H1 (cell line): ENCODE data around the gene CDH12. TPM values are rescaled to one million over a fixed set of nuclear protein-coding genes. Genes with fewer than 3 reads are reported as not detected.

Experiments used
- CTCF ChIA-PET: fragments of 300-600 bp; sonication (Branson Sonifier 250); formaldehyde crosslinking; loops from one replicate; lab custom pipeline; 2021; ENCODE audit not compliant: partially characterized antibody; lab: Charles Lee
- POLR2A ChIA-PET: fragments of 300-600 bp; sonication (Branson Sonifier 250); formaldehyde crosslinking; loops from one replicate; lab custom pipeline; 2021; ENCODE audit warnings: inconsistent platforms; ENCODE audit not compliant: partially characterized antibody; lab: Charles Lee
- DNase-seq, 2 experiments: peaks; one replicate each; pipeline versions ENCODE4 v3.0.0 to v3.0.0-alpha.2; 2010 to 2022; ENCODE audit warnings: low spot score in 2 of 2, low read depth in 1 of 2, mixed read lengths in 1 of 2
- FAIRE-seq: peaks from 2 replicates; lab custom pipeline; 2011; peaks lifted over from hg19 to GRCh38; lab: Jason Lieb, UNC
- H2AFZ ChIP-seq: 2 replicates; pipeline ENCODE4 v1.8.1; 2012; ENCODE audit warnings: low read length, inconsistent platforms
- H2AK5ac ChIP-seq: 2 replicates; pipeline ENCODE4 v1.6.1; 2013; ENCODE audit warnings: low read depth, low read length
- H2BK120ac ChIP-seq: replicated peaks from 2 replicates; pipeline ENCODE3; 2013; ENCODE audit warnings: low read depth, low read length, inconsistent platforms
- H2BK12ac ChIP-seq: 2 replicates; pipeline ENCODE4 v1.6.1; 2013; ENCODE audit warnings: low read depth, low read length
- H2BK15ac ChIP-seq: 2 replicates; pipeline ENCODE4 v1.6.1; 2013; ENCODE audit warnings: low read length
- H2BK20ac ChIP-seq: 2 replicates; pipeline ENCODE4 v1.6.1; 2013; ENCODE audit warnings: low read length
- H2BK5ac ChIP-seq: 2 replicates; pipeline ENCODE4 v1.6.1; 2013; ENCODE audit warnings: low read depth, low read length
- H3K14ac ChIP-seq: 2 replicates; pipeline ENCODE4 v1.6.1; 2013; ENCODE audit warnings: inconsistent platforms; ENCODE audit not compliant: insufficient read length
- H3K18ac ChIP-seq: 2 replicates; pipeline ENCODE4 v1.6.1; 2013; ENCODE audit warnings: low read length; ENCODE audit errors: extremely low read depth
- H3K23ac ChIP-seq: 2 replicates; pipeline ENCODE4 v1.6.1; 2013; ENCODE audit warnings: inconsistent platforms; ENCODE audit not compliant: insufficient read length
- H3K23me2 ChIP-seq: 2 replicates; pipeline ENCODE4 v1.6.1; 2013; ENCODE audit warnings: low read depth, low read length
- H3K27ac ChIP-seq: 2 replicates; pipeline ENCODE4 v1.6.1; 2011; ENCODE audit warnings: low read depth, low read length, inconsistent platforms
- H3K27me3 ChIP-seq, 4 experiments: replicated peaks in 1 of 4; 1 replicate in 1 of 4; 2 replicates in 3 of 4; pipeline versions ENCODE4 v1.6.1 to v1.8.1; 2011 to 2013; ENCODE audit warnings: low read length in 3 of 4, mild to moderate bottlenecking in 3 of 4, inconsistent platforms in 2 of 4, mixed read lengths in 2 of 4, moderate library complexity in 1 of 4; ENCODE audit not compliant: control insufficient read depth in 3 of 4, insufficient read depth in 3 of 4; ENCODE audit errors: extremely low read depth in 1 of 4
- H3K36me3 ChIP-seq, 4 experiments: 2 replicates each; pipeline versions ENCODE4 v1.6.1 to v1.8.1; 2011 to 2013; ENCODE audit warnings: mild to moderate bottlenecking in 4 of 4, low read length in 3 of 4, moderate library complexity in 2 of 4, control low read depth in 1 of 4, inconsistent platforms in 1 of 4; ENCODE audit not compliant: insufficient read depth in 4 of 4, control insufficient read depth in 2 of 4
- H3K4ac ChIP-seq: replicated peaks from 2 replicates; pipeline ENCODE3; 2013; ENCODE audit warnings: low read length, low read depth, mixed read lengths, inconsistent platforms; ENCODE audit not compliant: insufficient read length
- H3K4me1 ChIP-seq, 4 experiments: replicated peaks in 1 of 4; 1 replicate in 1 of 4; 2 replicates in 3 of 4; pipeline versions ENCODE4 v1.6.1 to v1.8.1; 2011 to 2013; ENCODE audit warnings: low read length in 3 of 4, inconsistent platforms in 2 of 4, mixed read lengths in 1 of 4; ENCODE audit not compliant: insufficient read depth in 4 of 4, control insufficient read depth in 3 of 4
- H3K4me2 ChIP-seq, 2 experiments: 2 replicates each; pipeline versions ENCODE4 v1.6.1 to v1.8.1; 2011 to 2013; ENCODE audit warnings: low read depth in 2 of 2, low read length in 2 of 2, control low read depth in 1 of 2, inconsistent platforms in 1 of 2, mild to moderate bottlenecking in 1 of 2; ENCODE audit not compliant: insufficient read depth in 1 of 2
- H3K4me3 ChIP-seq, 4 experiments: fragments of 200-600, 300-600 bp in 1 of 4; sonication (generic), shearing (Covaris generic), sonication (Bioruptor Twin) in 1 of 4; 2 replicates each; pipeline versions ENCODE4 v1.5.1 to v1.8.1; 2011 to 2016; ENCODE audit warnings: low read length in 4 of 4, low read depth in 3 of 4, control low read depth in 2 of 4, inconsistent platforms in 2 of 4, mild to moderate bottlenecking in 2 of 4, mixed read lengths in 1 of 4, moderate library complexity in 1 of 4; ENCODE audit not compliant: insufficient read depth in 2 of 4; ENCODE audit errors: extremely low read depth in 1 of 4
- H3K56ac ChIP-seq: replicated peaks from 2 replicates; pipeline ENCODE3; 2013; ENCODE audit warnings: low read depth, mild to moderate bottlenecking, mixed read lengths, low read length, inconsistent platforms; ENCODE audit not compliant: insufficient read length
- H3K79me1 ChIP-seq: 2 replicates; pipeline ENCODE4 v1.6.1; 2013; ENCODE audit warnings: low read depth, low read length, control low read depth
- H3K79me2 ChIP-seq, 2 experiments: 2 replicates each; pipeline versions ENCODE4 v1.6.1 to v1.8.1; 2012 to 2013; ENCODE audit warnings: low read length in 2 of 2, mild to moderate bottlenecking in 2 of 2, inconsistent platforms in 1 of 2; ENCODE audit not compliant: insufficient read depth in 2 of 2, control insufficient read depth in 1 of 2
- H3K9ac ChIP-seq, 4 experiments: replicated peaks in 1 of 4; 1 replicate in 1 of 4; 2 replicates in 3 of 4; pipeline versions ENCODE4 v1.6.1 to v1.8.1; 2011 to 2013; ENCODE audit warnings: low read depth in 3 of 4, low read length in 3 of 4, control low read depth in 2 of 4, mild to moderate bottlenecking in 2 of 4, moderate library complexity in 2 of 4, inconsistent platforms in 1 of 4; ENCODE audit errors: extremely low read depth in 1 of 4
- H3K9me3 ChIP-seq, 2 experiments: 2 replicates each; pipeline versions ENCODE4 v1.6.1 to v1.8.1; 2012 to 2013; ENCODE audit warnings: mild to moderate bottlenecking in 2 of 2, moderate library complexity in 2 of 2, control low read depth in 1 of 2, inconsistent platforms in 1 of 2, low read depth in 1 of 2, low read length in 1 of 2, mixed read lengths in 1 of 2; ENCODE audit not compliant: insufficient read depth in 2 of 2
- H4K20me1 ChIP-seq, 2 experiments: replicated peaks in 1 of 2; 2 replicates each; pipeline versions ENCODE3 to v1.8.1; 2011 to 2013; ENCODE audit warnings: inconsistent platforms in 2 of 2, low read length in 2 of 2, mild to moderate bottlenecking in 1 of 2; ENCODE audit not compliant: insufficient read depth in 2 of 2, control insufficient read depth in 1 of 2
- H4K5ac ChIP-seq: 2 replicates; pipeline ENCODE4 v1.6.1; 2013; ENCODE audit warnings: low read length, low read depth, mixed read lengths, inconsistent platforms; ENCODE audit not compliant: insufficient read length
- H4K8ac ChIP-seq: 2 replicates; pipeline ENCODE4 v1.8.0; 2013; ENCODE audit warnings: mild to moderate bottlenecking, moderate library complexity, low read length, inconsistent platforms; ENCODE audit not compliant: insufficient read depth; ENCODE audit errors: extremely low read depth
- H4K91ac ChIP-seq: replicated peaks from 2 replicates; pipeline ENCODE3; 2013; ENCODE audit warnings: low read length, mixed read lengths, inconsistent platforms; ENCODE audit not compliant: insufficient read length
- CTCF ChIP-seq, 3 experiments: IDR thresholded peaks; 1 replicate in 2 of 3; 2 replicates in 1 of 3; pipeline versions ENCODE4 v1.5.1 to v1.6.1; 2011; ENCODE audit warnings: low read length in 3 of 3, mild to moderate bottlenecking in 3 of 3, inconsistent platforms in 2 of 3, low read depth in 1 of 3, moderate library complexity in 1 of 3; ENCODE audit not compliant: insufficient read depth in 1 of 3; ENCODE audit errors: control extremely low read depth in 1 of 3
- EGR1 ChIP-seq: IDR thresholded peaks from 2 replicates; pipeline ENCODE4 v1.6.1; 2011; ENCODE audit warnings: low read depth, low read length, borderline replicate concordance
- NRF1 ChIP-seq: IDR thresholded peaks from 2 replicates; pipeline ENCODE4 v1.6.1; 2011; ENCODE audit warnings: mild to moderate bottlenecking, low read depth, low read length, improper control_type of control experiment
- PHF8 ChIP-seq: fragments of 200-600 bp; sonication (generic); conservative IDR thresholded peaks from 2 replicates; pipeline ENCODE4 v1.7.1; 2012; ENCODE audit warnings: low read depth, mild to moderate bottlenecking, inconsistent platforms, low read length, moderate library complexity
- SAP30 ChIP-seq: fragments of 300-600 bp; sonication (generic); IDR thresholded peaks from 2 replicates; pipeline ENCODE4 v1.7.1; 2012; ENCODE audit warnings: low read length, moderate library complexity, mild to moderate bottlenecking, inconsistent platforms; ENCODE audit not compliant: insufficient read depth, insufficient replicate concordance
- SP2 ChIP-seq: IDR thresholded peaks from 2 replicates; pipeline ENCODE4 v1.6.1; 2012; ENCODE audit warnings: mild to moderate bottlenecking, low read length, inconsistent platforms
- ZNF274 ChIP-seq: IDR thresholded peaks from 2 replicates; pipeline ENCODE4 v1.7.0; 2012; ENCODE audit warnings: low read length, borderline replicate concordance; ENCODE audit errors: extremely low read depth
- WGBS, 2 experiments: shearing (Covaris generic) in 1 of 2; methylation state at CpG; one replicate each; pipeline versions ENCODE4 v1.1.6 to v1.1.7; 2013 to 2015; ENCODE audit warnings: low lambda C conversion rate in 2 of 2, mixed read lengths in 2 of 2, inconsistent platforms in 1 of 2, low coverage in 1 of 2, missing lambda C conversion rate in 1 of 2; ENCODE audit not compliant: insufficient replicate concordance in 2 of 2, insufficient coverage in 1 of 2, insufficient read length in 1 of 2; ENCODE audit errors: extremely low coverage in 1 of 2, missing lambda C conversion rate in 1 of 2; 5-methylcytosine and 5-hydroxymethylcytosine counted together
- polyA plus RNA-seq, 7 experiments: library from polyadenylated mRNA; depleted of rRNA in 3 of 7; stranded (reverse) in 5 of 7; unstranded in 2 of 7; fragments of >200 nt in 5 of 7; fragments of 200-250 nt in 2 of 7; gene quantifications; 1 replicate in 5 of 7; 2 replicates in 1 of 7; 4 replicates in 1 of 7; pipeline versions ENCODE4 v1.2.1 to v1.2.3, GENCODE V29; 2011 to 2013; ENCODE audit warnings: missing spikeins in 2 of 7, mixed read lengths in 2 of 7
- total RNA-seq: library from RNA; stranded (reverse); fragmentation: NEBNext Ultra II Directional; extraction: Animal tissue kit (Norgen Biotek cat#: 25700); gene quantifications from 2 replicates; pipeline ENCODE4 v1.2.1, GENCODE V29; 2021
- TF ChIP-seq, protein P1 (sequence below): IDR thresholded peaks from 2 replicates; pipeline ENCODE4 v1.6.1; 2012; ENCODE audit warnings: inconsistent platforms

CDH12 gene
- total and polyA plus RNA-seq, 2 of the 8 experiments (the other 6 are each of a cell fraction or from before 2014, with no cell fraction given) = 0.03 TPM; not detected in 1

- Histone ChIP-seq H3K4me2 (no peak overlapping the region), H3K27me3 (no peaks in the 10 kb centered on the region), H3K9me3 (no peaks in the 10 kb centered on the region), H3K18ac (no peak overlapping the region), H4K91ac (no peak overlapping the region), H4K20me1 (no peaks in the 10 kb centered on the region), H4K8ac (no peak overlapping the region), H3K4me3 (no peak overlapping the region), H3K9ac (no peak overlapping the region), H3K4me1 (no peaks in the 10 kb centered on the region), H3K4ac (no peak overlapping the region), H2BK15ac (no peak overlapping the region), H2BK5ac (no peak overlapping the region), H3K79me2 (no peaks in the 10 kb centered on the region), H3K27ac (no peak overlapping the region), H3K23ac (no peak overlapping the region), H2AFZ (no peak overlapping the region), H2BK12ac (no peak overlapping the region), H2BK120ac (no peak overlapping the region), H3K14ac (no peak overlapping the region), H3K79me1 (no peaks in the 10 kb centered on the region), H2BK20ac (no peak overlapping the region), H3K36me3 (no peaks in the 10 kb centered on the region), H3K23me2 (no peaks in the 10 kb centered on the region), H2AK5ac (no peak overlapping the region), H4K5ac (no peak overlapping the region), H3K56ac (no peak overlapping the region)
- POLR2A ChIA-PET = no interaction called here
- WGBS, 2 experiments = 82% methylated on average over 3 of the region's 3 CpGs; no CpG with 5 or more reads in 1 of the 2 experiments
- FAIRE-seq (no peak), DNase-seq (no peak)
- CTCF ChIA-PET = no interaction called here
- TF ChIP-seq SP2 (no peak), ZNF274 (no peak), CTCF (IDR thresholded peaks at IDR 0.05; ENCODE audit: control extremely low read depth in 1 of 3, insufficient read depth in 1 of 3, low read depth in 1 of 3, low read length in 3 of 3) (no peak), PHF8 (no peak), SAP30 (no peak), EGR1 (no peak), NRF1 (no peak)
- TF ChIP-seq, protein P1, sequence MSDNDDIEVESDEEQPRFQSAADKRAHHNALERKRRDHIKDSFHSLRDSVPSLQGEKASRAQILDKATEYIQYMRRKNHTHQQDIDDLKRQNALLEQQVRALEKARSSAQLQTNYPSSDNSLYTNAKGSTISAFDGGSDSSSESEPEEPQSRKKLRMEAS = no peak
Measured at GRCh38 chr5:21806271-21806670, 1046.9 kb downstream of the CDH12 start.
